Glutamatergic neuron (in vitro differentiated cells): ENCODE results near the gene NELFE. TPM values are rescaled to one million over a fixed set of nuclear protein-coding genes. Genes with fewer than 3 reads are reported as not detected.

Source experiments
- DNase-seq: peaks from one replicate; pipeline ENCODE4 v3.0.0; 2022
- H3K27ac Mint-ChIP-seq: one replicate; pipeline ENCODE4 v1.8.0; 2020; ENCODE audit warnings: mild to moderate bottlenecking, mixed read lengths, inconsistent platforms; ENCODE audit not compliant: unreplicated experiment
- H3K27me3 Mint-ChIP-seq: one replicate; pipeline ENCODE4 v1.8.0; 2020; ENCODE audit warnings: mild to moderate bottlenecking, moderate library complexity, mixed read lengths, inconsistent platforms; ENCODE audit not compliant: unreplicated experiment
- H3K36me3 Mint-ChIP-seq: one replicate; pipeline ENCODE4 v1.8.0; 2020; ENCODE audit warnings: mild to moderate bottlenecking, mixed read lengths, inconsistent platforms; ENCODE audit not compliant: unreplicated experiment
- H3K4me1 Mint-ChIP-seq: one replicate; pipeline ENCODE4 v1.8.0; 2020; ENCODE audit warnings: mild to moderate bottlenecking, low read depth, mixed read lengths, inconsistent platforms; ENCODE audit not compliant: unreplicated experiment
- H3K4me3 Mint-ChIP-seq: one replicate; pipeline ENCODE4 v1.8.0; 2020; ENCODE audit warnings: mild to moderate bottlenecking, mixed read lengths, inconsistent platforms; ENCODE audit not compliant: unreplicated experiment
- H3K9me3 Mint-ChIP-seq: one replicate; pipeline ENCODE4 v1.8.0; 2020; ENCODE audit warnings: mild to moderate bottlenecking, moderate library complexity, mixed read lengths, inconsistent platforms; ENCODE audit not compliant: unreplicated experiment
- CTCF ChIP-seq: fragments of 200-600 bp; sonication (generic); IDR thresholded peaks from one replicate; pipeline ENCODE4 v1.5.0; 2021; ENCODE audit not compliant: partially characterized antibody, unreplicated experiment
- total RNA-seq: library from RNA; stranded (reverse); fragmentation: NEBNext Ultra II Directional; extraction: Animal tissue kit (Norgen Biotek cat#: 25700); gene quantifications from one replicate; pipeline ENCODE4 v1.2.1, GENCODE V29; 2021; ENCODE audit not compliant: unreplicated experiment

NELFE gene
- total RNA-seq, 1 donor from 2014 or later, result 52.7 TPM

- Mint-ChIP-seq H3K9me3 (peaks cover 8% of the 10 kb centered on the region), H3K4me1 (no peaks in the 10 kb centered on the region), H3K36me3 (no peaks in the 10 kb centered on the region), H3K27ac (no peak overlapping the region), H3K27me3 (no peaks in the 10 kb centered on the region), H3K4me3 (no peak overlapping the region)
- TF ChIP-seq CTCF, result no peak
- DNase-seq, result no peak
Observed at GRCh38 chr6:31928672-31928939, 30.2 kb downstream of the NELFE start.

GRCh38 chr6:31927863-31928671 lies 30.7 kb downstream of the NELFE start:
- H3K9me3 Mint-ChIP-seq, result peaks cover 4% of the 10 kb centered on the region
- H3K27me3 Mint-ChIP-seq, result no peaks in the 10 kb centered on the region
- peak overlapping the region; percentile 7 for H3K4me3 Mint-ChIP-seq
- H3K27ac Mint-ChIP-seq, result no peak overlapping the region
- no peaks in the 10 kb centered on the region for H3K36me3 Mint-ChIP-seq
- no peaks in the 10 kb centered on the region for H3K4me1 Mint-ChIP-seq
- no peak for DNase-seq
- TF ChIP-seq CTCF, result no peak

- Mint-ChIP-seq H3K27me3 (no peaks in the 10 kb centered on the region), H3K36me3 (no peaks in the 10 kb centered on the region), H3K4me1 (no peaks in the 10 kb centered on the region), H3K27ac (no peak within 1 kb of the TSS), H3K4me3 (peak within 1 kb of the TSS; percentile 7), H3K9me3 (peaks cover 3% of the 10 kb centered on the region)
- TF ChIP-seq CTCF, result no peak
- no peak for DNase-seq
Observed at GRCh38 chr6:31927242-31927862, 31.4 kb downstream of the NELFE start, which contains the start of gene C2. TSS of gene C2 (plus strand) at chr6:31927717. CDS start at chr6:31927753, 36 bp downstream.

GRCh38 chr6:31922942-31923341 lies 35.8 kb downstream of the NELFE start:
- no peak for TF ChIP-seq CTCF
- no peaks in the 10 kb centered on the region for H3K4me1 Mint-ChIP-seq
- no peak overlapping the region for H3K27ac Mint-ChIP-seq
- H3K9me3 Mint-ChIP-seq, result no peaks in the 10 kb centered on the region
- no peak overlapping the region for H3K4me3 Mint-ChIP-seq
- no peak for DNase-seq
- no peaks in the 10 kb centered on the region for H3K36me3 Mint-ChIP-seq
- no peaks in the 10 kb centered on the region for H3K27me3 Mint-ChIP-seq

GRCh38 chr6:31920811-31921210 lies 38.0 kb downstream of the NELFE start:
- H3K4me3 Mint-ChIP-seq, result no peak overlapping the region
- no peaks in the 10 kb centered on the region for H3K27me3 Mint-ChIP-seq
- no peaks in the 10 kb centered on the region for H3K36me3 Mint-ChIP-seq
- no peaks in the 10 kb centered on the region for H3K9me3 Mint-ChIP-seq
- no peak for DNase-seq
- TF ChIP-seq CTCF, result no peak
- H3K27ac Mint-ChIP-seq, result no peak overlapping the region
- H3K4me1 Mint-ChIP-seq, result no peaks in the 10 kb centered on the region
